Nephron progenitor cell (in vitro differentiated cells): ENCODE data around the gene MUC2.

Source experiments
- DNase-seq: peaks from one replicate; pipeline ENCODE4 v3.0.0; 2021
- H3K27ac Mint-ChIP-seq: 2 replicates; pipeline ENCODE4 v1.8.0; 2021; ENCODE audit warnings: mild to moderate bottlenecking, moderate library complexity, mixed read lengths
- H3K27me3 Mint-ChIP-seq: 2 replicates; pipeline ENCODE4 v1.8.0; 2021; ENCODE audit warnings: mild to moderate bottlenecking, low read depth, mixed read lengths; ENCODE audit not compliant: poor library complexity
- H3K36me3 Mint-ChIP-seq: 2 replicates; pipeline ENCODE4 v1.8.0; 2021; ENCODE audit warnings: low read depth, mixed read lengths
- H3K4me1 Mint-ChIP-seq: 2 replicates; pipeline ENCODE4 v1.8.0; 2021; ENCODE audit warnings: mixed read lengths
- H3K4me3 Mint-ChIP-seq: 2 replicates; pipeline ENCODE4 v1.8.0; 2021; ENCODE audit warnings: mild to moderate bottlenecking, moderate library complexity, mixed read lengths
- H3K9me3 Mint-ChIP-seq: 2 replicates; pipeline ENCODE4 v1.8.0; 2021; ENCODE audit warnings: mild to moderate bottlenecking, moderate library complexity, mixed read lengths
- CTCF ChIP-seq: fragments of 200-600 bp; sonication (generic); IDR thresholded peaks from 2 replicates; pipeline ENCODE4 v1.5.0; 2021; ENCODE audit warnings: antibody characterized with exemption

The MUC2 gene

GRCh38 chr11:1085440-1086170, 10.9 kb downstream of the MUC2 start:
- Mint-ChIP-seq H3K36me3 (no peaks in the 10 kb centered on the region), H3K9me3 (no peaks in the 10 kb centered on the region), H3K4me1 (no peaks in the 10 kb centered on the region), H3K27ac (no peak overlapping the region), H3K4me3 (no peak overlapping the region), H3K27me3 (peaks cover 6% of the 10 kb centered on the region)
- no peak for TF ChIP-seq CTCF
- no peak for DNase-seq

GRCh38 chr11:1086171-1087102, 11.8 kb downstream of the MUC2 start:
- Mint-ChIP-seq H3K4me3 (no peak overlapping the region), H3K9me3 (no peaks in the 10 kb centered on the region), H3K36me3 (no peaks in the 10 kb centered on the region)

GRCh38 chr11:1087279-1087960, 12.7 kb downstream of the MUC2 start:
- Mint-ChIP-seq H3K9me3 (no peaks in the 10 kb centered on the region), H3K36me3 (no peaks in the 10 kb centered on the region), H3K4me3 (no peak overlapping the region), H3K27me3 (peaks cover 4% of the 10 kb centered on the region), H3K4me1 (no peaks in the 10 kb centered on the region), H3K27ac (no peak overlapping the region)
- DNase-seq, result no peak
- TF ChIP-seq CTCF, result no peak

More at GRCh38 chr11:1086171-1087102, 11.8 kb downstream of the MUC2 start:
- no peak for TF ChIP-seq CTCF
- no peak for DNase-seq
- Mint-ChIP-seq H3K27ac (no peak overlapping the region), H3K4me1 (no peaks in the 10 kb centered on the region), H3K27me3 (peaks cover 6% of the 10 kb centered on the region)

GRCh38 chr11:1087961-1088926, 13.6 kb downstream of the MUC2 start:
- Mint-ChIP-seq H3K27me3 (peaks cover 4% of the 10 kb centered on the region), H3K4me3 (no peak overlapping the region), H3K36me3 (no peaks in the 10 kb centered on the region), H3K9me3 (no peaks in the 10 kb centered on the region), H3K27ac (no peak overlapping the region), H3K4me1 (no peaks in the 10 kb centered on the region)
- TF ChIP-seq CTCF, result no peak
- DNase-seq, result no peak
